Measurements from ENCODE around the gene NTM. TPM values are rescaled to one million over a fixed set of nuclear protein-coding genes. Genes with fewer than 3 reads are reported as not detected.
"Not testable (repeated sequence)": the region's sequence is repeated elsewhere in the genome, so short reads cannot be mapped to it uniquely, and the experiment has no call there.

NTM gene
- total RNA-seq, 1 experiment from 2014 or later = 0.73 TPM

- TF ChIP-seq CTCF (IDR thresholded peaks at IDR 0.05; ENCODE audit: insufficient read depth in 1 of 2, low read depth in 1 of 2, low read length in 1 of 2, severe bottlenecking in 1 of 2, unreplicated experiment in 1 of 2) = no peak
- Histone ChIP-seq H3K36me3 (ENCODE audit: control insufficient read depth, insufficient read depth, low read length) (no peaks in the 10 kb centered on the region), H3K4me1 (no peaks in the 10 kb centered on the region), H3K4me3 (ENCODE audit: low read depth, low read length) (no peak overlapping the region), H3K27me3 (replicated peaks; ENCODE audit: control insufficient read depth, insufficient read depth, low read length) (no peaks in the 10 kb centered on the region; the same call in 1 of the 2 replicates), H3K9me3 (no peaks in the 10 kb centered on the region)
- Mint-ChIP-seq H3K27me3 (ENCODE audit: insufficient read depth, unreplicated experiment) (peaks cover 22% of the 10 kb centered on the region), H3K4me1 (ENCODE audit: low read depth, unreplicated experiment) (no peaks in the 10 kb centered on the region), H3K4me3 (ENCODE audit: unreplicated experiment) (no peak overlapping the region), H3K9me3 (ENCODE audit: unreplicated experiment) (no peaks in the 10 kb centered on the region), H3K27ac (ENCODE audit: unreplicated experiment) (no peak overlapping the region), H3K36me3 (ENCODE audit: insufficient read depth, unreplicated experiment) (no peaks in the 10 kb centered on the region)
- DNase-seq = no peak
- CTCF ChIA-PET = no interaction called here
- intact Hi-C loops (cut with micrococcal nuclease; ENCODE audit: unreplicated experiment) = no loop called here
- POLR2A ChIA-PET = no interaction called here
- no TSS peak for BruUV-seq (replicated peaks)
Measured at GRCh38 chr11:131331546-131331945, 38.9 kb upstream of the NTM start.

DNA sequence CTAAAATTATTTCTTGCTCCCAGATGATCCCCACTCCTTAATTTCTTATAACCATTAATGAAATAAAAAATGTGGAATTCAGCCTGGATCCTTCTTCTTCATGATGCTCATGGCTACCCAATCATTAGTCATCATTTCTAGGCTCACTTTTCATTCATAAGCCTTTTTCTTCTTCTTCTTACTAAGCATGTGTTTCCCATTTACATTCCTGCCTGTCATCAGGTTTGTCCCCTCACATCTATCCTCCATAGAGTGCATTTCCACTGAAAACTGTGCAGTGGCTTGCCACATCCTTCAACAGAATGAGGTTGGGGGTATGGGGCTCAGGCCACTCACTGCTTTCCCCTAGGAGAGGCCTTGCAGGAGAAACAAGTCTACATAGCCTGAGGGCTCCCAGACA, 35.8 kb upstream of the NTM start:
- no peaks in the 10 kb centered on the region for H3K36me3 ChIP-seq (ENCODE audit: control insufficient read depth, insufficient read depth, low read length)
- BruUV-seq (replicated peaks) = no TSS peak
- no peaks in the 10 kb centered on the region; the same call in 1 of the 2 replicates for H3K27me3 ChIP-seq (replicated peaks; ENCODE audit: control insufficient read depth, insufficient read depth, low read length)
- no peaks in the 10 kb centered on the region for H3K4me1 ChIP-seq
- Mint-ChIP-seq H3K4me3 (ENCODE audit: unreplicated experiment) (no peak overlapping the region), H3K4me1 (ENCODE audit: low read depth, unreplicated experiment) (no peaks in the 10 kb centered on the region), H3K9me3 (ENCODE audit: unreplicated experiment) (no peaks in the 10 kb centered on the region), H3K36me3 (ENCODE audit: insufficient read depth, unreplicated experiment) (no peaks in the 10 kb centered on the region), H3K27ac (ENCODE audit: unreplicated experiment) (no peak overlapping the region), H3K27me3 (ENCODE audit: insufficient read depth, unreplicated experiment) (peaks cover 19% of the 10 kb centered on the region)
- DNase-seq = no peak
- TF ChIP-seq CTCF (IDR thresholded peaks at IDR 0.05; ENCODE audit: insufficient read depth in 1 of 2, low read depth in 1 of 2, low read length in 1 of 2, severe bottlenecking in 1 of 2, unreplicated experiment in 1 of 2) = no peak
- POLR2A ChIA-PET = no interaction called here
- CTCF ChIA-PET = no interaction called here
- no peaks in the 10 kb centered on the region for H3K9me3 ChIP-seq
- no peak overlapping the region for H3K4me3 ChIP-seq (ENCODE audit: low read depth, low read length)
- intact Hi-C loops (cut with micrococcal nuclease; ENCODE audit: unreplicated experiment) = no loop called here

DNA sequence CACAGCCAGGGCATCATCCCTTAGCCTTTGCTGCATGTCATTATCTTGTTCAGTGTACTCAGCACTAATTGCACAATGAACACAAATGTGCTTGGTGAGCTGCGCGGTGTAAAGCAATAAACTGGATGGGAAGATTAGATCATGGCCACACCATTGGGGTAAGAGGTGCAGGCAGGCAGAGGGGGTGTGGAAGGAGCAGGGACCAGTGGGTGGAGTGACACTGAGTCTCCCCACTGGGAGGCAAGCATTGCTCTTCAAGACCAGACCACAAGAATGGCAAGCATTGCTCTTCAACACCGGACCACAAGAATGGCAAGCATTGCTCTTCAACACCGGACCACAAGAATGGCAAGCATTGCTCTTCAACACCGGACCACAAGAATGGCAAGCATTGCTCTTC, 28.5 kb upstream of the NTM start:
- H3K9me3 ChIP-seq; H3K4me1 ChIP-seq; H3K4me3 ChIP-seq (ENCODE audit: low read depth, low read length); H3K27ac Mint-ChIP-seq (ENCODE audit: unreplicated experiment); H3K27me3 Mint-ChIP-seq (ENCODE audit: insufficient read depth, unreplicated experiment); BruUV-seq (replicated peaks); intact Hi-C loops (cut with micrococcal nuclease; ENCODE audit: unreplicated experiment); H3K4me1 Mint-ChIP-seq (ENCODE audit: low read depth, unreplicated experiment); CTCF ChIA-PET; H3K36me3 Mint-ChIP-seq (ENCODE audit: insufficient read depth, unreplicated experiment); POLR2A ChIA-PET; DNase-seq; H3K36me3 ChIP-seq (ENCODE audit: control insufficient read depth, insufficient read depth, low read length); H3K4me3 Mint-ChIP-seq (ENCODE audit: unreplicated experiment); H3K27me3 ChIP-seq (replicated peaks; ENCODE audit: control insufficient read depth, insufficient read depth, low read length); H3K9me3 Mint-ChIP-seq (ENCODE audit: unreplicated experiment): not testable (repeated sequence)

DNA sequence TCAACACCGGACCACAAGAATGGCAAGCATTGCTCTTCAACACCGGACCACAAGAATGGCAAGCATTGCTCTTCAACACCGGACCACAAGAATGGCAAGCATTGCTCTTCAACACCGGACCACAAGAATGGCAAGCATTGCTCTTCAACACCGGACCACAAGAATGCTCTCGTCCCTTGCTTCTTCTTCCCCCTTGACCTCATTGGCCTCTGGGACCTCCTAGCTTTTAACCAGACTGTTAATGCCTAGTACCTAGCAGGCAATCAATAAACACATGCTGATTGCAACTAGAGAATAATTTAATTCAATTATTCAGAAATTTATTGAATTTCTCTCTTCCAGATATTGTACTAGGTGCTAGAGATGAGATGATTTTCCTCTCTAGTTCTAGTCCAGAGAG, 28.0 kb upstream of the NTM start:
- DNase-seq; POLR2A ChIA-PET; BruUV-seq (replicated peaks); H3K27me3 Mint-ChIP-seq (ENCODE audit: insufficient read depth, unreplicated experiment); intact Hi-C loops (cut with micrococcal nuclease; ENCODE audit: unreplicated experiment); H3K9me3 ChIP-seq; H3K4me1 ChIP-seq; H3K36me3 Mint-ChIP-seq (ENCODE audit: insufficient read depth, unreplicated experiment); H3K4me3 ChIP-seq (ENCODE audit: low read depth, low read length); H3K4me3 Mint-ChIP-seq (ENCODE audit: unreplicated experiment); H3K36me3 ChIP-seq (ENCODE audit: control insufficient read depth, insufficient read depth, low read length); CTCF ChIA-PET; H3K9me3 Mint-ChIP-seq (ENCODE audit: unreplicated experiment); H3K27ac Mint-ChIP-seq (ENCODE audit: unreplicated experiment); H3K4me1 Mint-ChIP-seq (ENCODE audit: low read depth, unreplicated experiment); H3K27me3 ChIP-seq (replicated peaks; ENCODE audit: control insufficient read depth, insufficient read depth, low read length): not testable (repeated sequence)

Measured in Caco-2 (cell line).